ENCODE data around the gene FOXD4L5.
"Not testable (repeated sequence)": the region's sequence is repeated elsewhere in the genome, so short reads cannot be mapped to it uniquely, and the experiment has no call there.

Gene FOXD4L5

GRCh38 chr9:65285109-65285508, at the start of gene FOXD4L5:
TSS of gene FOXD4L5 (minus strand) at chr9:65285209. CDS start at chr9:65284377, 832 bp downstream.
- not testable (repeated sequence) for DNase-seq

- DNase-seq = not testable (repeated sequence)
Measured at GRCh38 chr9:65283943-65284342, 1.1 kb downstream of the FOXD4L5 start.

GRCh38 chr9:65282976-65283375, 2.0 kb downstream of the FOXD4L5 start:
- DNase-seq = not testable (repeated sequence)
